Measurements from ENCODE around the gene PPM1D. TPM values are rescaled to one million over a fixed set of nuclear protein-coding genes. Genes with fewer than 3 reads are reported as not detected.
"Not testable (repeated sequence)": the region's sequence is repeated elsewhere in the genome, so short reads cannot be mapped to it uniquely, and the experiment has no call there.

Gene PPM1D
- total RNA-seq, 1 donor from 2014 or later: 36.1 TPM

- not testable (repeated sequence) for DNase-seq (ENCODE audit: low read depth)
These were observed 68.7 kb downstream of the PPM1D start for GRCh38 chr17:60668741-60669140.

- DNase-seq (ENCODE audit: low read depth): no peak
These were observed 71.5 kb downstream of the PPM1D start for GRCh38 chr17:60671482-60671881.

- not testable (repeated sequence) for DNase-seq (ENCODE audit: low read depth)
These were observed 74.6 kb downstream of the PPM1D start for GRCh38 chr17:60674637-60675036.

GRCh38 chr17:60675997-60676396, 76.0 kb downstream of the PPM1D start:
- no peak for DNase-seq (ENCODE audit: low read depth)

- DNase-seq (ENCODE audit: low read depth): no peak
These were observed 76.8 kb downstream of the PPM1D start for GRCh38 chr17:60676758-60677307.

GRCh38 chr17:60677308-60678117, 77.5 kb downstream of the PPM1D start, which contains the start of gene BCAS3:
Gene BCAS3 (plus strand): TSS chr17:60677851.
- DNase-seq (ENCODE audit: low read depth): peak; percentile 98

- DNase-seq (ENCODE audit: low read depth): no peak
These were observed 78.1 kb downstream of the PPM1D start for GRCh38 chr17:60678118-60678444.

GRCh38 chr17:60679287-60679686, 79.3 kb downstream of the PPM1D start:
- no peak for DNase-seq (ENCODE audit: low read depth)

GRCh38 chr17:60680754-60681153, 80.8 kb downstream of the PPM1D start:
- DNase-seq (ENCODE audit: low read depth): no peak

- DNase-seq (ENCODE audit: low read depth): no peak
These were observed 85.4 kb downstream of the PPM1D start for GRCh38 chr17:60685437-60685836.

- no peak for DNase-seq (ENCODE audit: low read depth)
These were observed 96.0 kb downstream of the PPM1D start for GRCh38 chr17:60695960-60696359.

GRCh38 chr17:60699090-60699489, 99.1 kb downstream of the PPM1D start:
- DNase-seq (ENCODE audit: low read depth): no peak

- DNase-seq (ENCODE audit: low read depth): no peak
These were observed 104.2 kb downstream of the PPM1D start for GRCh38 chr17:60704170-60704569.

GRCh38 chr17:60712675-60713074, 112.7 kb downstream of the PPM1D start:
- peak; percentile 85 for DNase-seq (ENCODE audit: low read depth)

GRCh38 chr17:60713608-60714007, 113.6 kb downstream of the PPM1D start:
- no peak for DNase-seq (ENCODE audit: low read depth)

Other genes starting within 250 kb of the PPM1D start
- 41.2 and 92.6 TPM in 2 replicates for gene USP32, start 208.1 kb upstream of the PPM1D start, total RNA-seq
- gene CHCT1, start 177.7 kb upstream of the PPM1D start, total RNA-seq: not detected in 2 replicates
- 47.1 and 64.5 TPM in 2 replicates for gene APPBP2, start 74.0 kb upstream of the PPM1D start, total RNA-seq
- gene BCAS3, start 77.7 kb downstream of the PPM1D start, total RNA-seq: 13.5 and 39.6 TPM in 2 replicates